ENCODE results near the gene IMPACT. TPM values are rescaled to one million over a fixed set of nuclear protein-coding genes. Genes with fewer than 3 reads are reported as not detected.

Gene IMPACT
- total RNA-seq, 1 experiment from 2014 or later: 48.8 TPM

DNA sequence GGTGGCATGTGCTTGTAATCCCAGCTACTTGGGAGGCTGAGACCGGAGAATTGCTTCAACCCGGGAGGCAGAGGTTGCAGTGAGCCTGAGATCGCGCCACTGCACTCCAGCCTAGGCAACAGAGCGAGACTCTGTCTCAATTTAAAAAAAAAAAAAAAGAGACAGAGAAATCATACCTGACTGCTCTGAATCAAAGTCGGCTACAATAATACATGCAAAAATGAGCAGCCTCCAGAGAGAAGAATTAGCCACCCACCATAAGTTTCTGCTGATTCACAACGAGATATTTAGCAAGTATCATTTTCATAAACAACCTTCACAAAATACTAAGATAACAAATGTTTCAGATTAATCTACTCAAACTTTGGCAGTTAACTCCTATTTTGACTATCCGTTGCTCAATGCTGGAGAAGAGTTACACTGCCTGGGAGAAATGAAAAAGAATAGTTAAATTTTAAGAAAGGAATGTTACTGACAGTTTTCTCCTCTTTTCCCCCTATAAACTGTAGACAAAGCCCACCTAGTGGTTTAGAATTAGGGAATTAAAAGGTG lies 30.3 kb upstream of the IMPACT start:
- Histone ChIP-seq H3K4me1 (ENCODE audit: low read length) (peaks cover 6% of the 10 kb centered on the region), H3K9ac (ENCODE audit: low read length) (no peak overlapping the region), H3K27me3 (ENCODE audit: low read length) (no peaks in the 10 kb centered on the region), H3K27ac (ENCODE audit: low read length) (no peak overlapping the region), H3K9me2 (replicated peaks; ENCODE audit: insufficient read depth, low read length) (no peaks in the 10 kb centered on the region), H3K36me3 (ENCODE audit: insufficient read depth, low read length) (no peaks in the 10 kb centered on the region), H4K20me1 (ENCODE audit: insufficient read depth, low read depth, low read length) (no peaks in the 10 kb centered on the region), H3K9me3 (ENCODE audit: low read length) (no peaks in the 10 kb centered on the region), H3K79me2 (ENCODE audit: low read length) (no peaks in the 10 kb centered on the region), H3K4me2 (ENCODE audit: low read depth, low read length, poor library complexity, severe bottlenecking) (no peak overlapping the region), H3K4me3 (ENCODE audit: low read length) (no peak overlapping the region), H2AFZ (ENCODE audit: low read length) (no peak overlapping the region)
- DNase-seq: no peak

DNA sequence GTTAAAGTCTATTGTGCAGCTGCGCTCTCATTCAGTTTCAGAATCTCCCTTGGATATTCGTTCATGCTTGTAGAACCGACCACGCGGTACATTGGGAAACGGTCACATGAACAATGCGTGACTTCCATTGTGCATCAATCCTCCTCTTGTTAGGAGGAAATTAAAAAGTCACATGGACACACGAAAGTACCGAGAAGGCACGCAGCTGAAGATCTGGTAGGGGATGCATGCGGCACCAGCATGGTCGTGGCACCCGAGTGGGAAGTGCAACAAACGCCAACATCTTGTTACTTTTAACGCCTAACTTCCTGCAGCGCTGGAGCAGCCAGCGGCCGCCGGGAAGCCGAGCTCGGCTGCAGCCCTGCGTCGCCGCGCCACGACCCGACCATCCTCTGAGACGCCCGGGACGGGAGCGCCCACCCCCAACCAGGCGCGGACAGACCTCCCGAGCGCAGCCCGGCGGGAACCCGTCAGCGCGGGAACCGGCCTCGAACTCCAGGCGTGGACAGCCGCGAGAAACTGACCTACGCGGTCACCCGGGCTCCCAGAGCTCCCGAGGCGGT lies 29.3 kb upstream of the IMPACT start:
- H3K36me3 ChIP-seq (ENCODE audit: insufficient read depth, low read length): no peaks in the 10 kb centered on the region
- peak overlapping the region; percentile 51; the same call in 1 of the 2 replicates for H3K4me3 ChIP-seq (ENCODE audit: low read length)
- no peaks in the 10 kb centered on the region for H3K27me3 ChIP-seq (ENCODE audit: low read length)
- H3K27ac ChIP-seq (ENCODE audit: low read length): no peak overlapping the region
- H3K9ac ChIP-seq (ENCODE audit: low read length): peak overlapping the region; percentile 20; the same call in 1 of the 2 replicates
- no peaks in the 10 kb centered on the region for H3K9me2 ChIP-seq (replicated peaks; ENCODE audit: insufficient read depth, low read length)
- H3K79me2 ChIP-seq (ENCODE audit: low read length): no peaks in the 10 kb centered on the region
- H3K4me1 ChIP-seq (ENCODE audit: low read length): peaks cover 6% of the 10 kb centered on the region
- H4K20me1 ChIP-seq (ENCODE audit: insufficient read depth, low read depth, low read length): no peaks in the 10 kb centered on the region
- no peak for DNase-seq
- H3K4me2 ChIP-seq (ENCODE audit: low read depth, low read length, poor library complexity, severe bottlenecking): peak overlapping the region; percentile 59
- no peak overlapping the region for H2AFZ ChIP-seq (ENCODE audit: low read length)
- no peaks in the 10 kb centered on the region for H3K9me3 ChIP-seq (ENCODE audit: low read length)

DNA sequence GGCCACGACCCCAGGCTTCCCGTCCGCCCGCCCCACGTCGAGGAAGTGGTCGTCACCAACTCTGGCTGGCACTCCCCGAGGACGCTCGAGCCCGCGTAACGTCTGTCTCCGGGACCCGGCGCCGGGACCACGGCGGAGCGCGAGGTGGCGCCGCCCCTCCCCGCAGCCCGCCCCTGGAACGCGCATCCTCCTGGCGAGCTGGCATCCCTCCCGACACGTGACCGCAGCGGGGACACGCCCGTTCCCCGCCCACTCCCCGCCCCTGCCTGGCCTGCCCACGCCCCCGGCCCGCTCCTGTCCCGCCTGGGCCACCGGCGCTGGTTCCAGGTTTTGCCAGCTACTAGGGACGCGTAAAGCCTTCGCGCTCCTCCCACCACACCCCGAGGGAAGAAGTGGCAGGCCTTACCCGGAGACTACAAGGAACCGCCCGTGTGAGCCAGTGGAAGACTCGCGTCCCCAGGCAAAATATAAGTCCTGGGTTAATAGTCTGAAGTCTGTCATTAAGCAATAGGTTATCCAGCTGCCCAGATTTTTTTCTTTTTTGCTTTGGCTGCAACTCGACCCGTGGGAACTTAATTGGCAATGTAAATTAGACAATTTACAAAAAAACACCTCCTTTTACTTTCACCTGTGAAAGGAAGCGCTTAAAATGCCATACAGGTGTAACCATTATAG lies 28.6 kb upstream of the IMPACT start, which contains the start of gene OSBPL1A:
TSS of gene OSBPL1A (minus strand) at position 131 of the 675 bp plus-strand sequence. CDS start 20,291 bp downstream, outside the sequence.
- Histone ChIP-seq H3K9me3 (ENCODE audit: low read length) (no peaks in the 10 kb centered on the region), H3K79me2 (ENCODE audit: low read length) (no peaks in the 10 kb centered on the region), H3K9me2 (replicated peaks; ENCODE audit: insufficient read depth, low read length) (no peaks in the 10 kb centered on the region), H3K27ac (ENCODE audit: low read length) (no peak within 1 kb of the TSS), H3K9ac (ENCODE audit: low read length) (peak within 1 kb of the TSS; percentile 47), H4K20me1 (ENCODE audit: insufficient read depth, low read depth, low read length) (no peaks in the 10 kb centered on the region), H2AFZ (ENCODE audit: low read length) (peak within 1 kb of the TSS; percentile 81), H3K27me3 (ENCODE audit: low read length) (no peaks in the 10 kb centered on the region), H3K4me2 (ENCODE audit: low read depth, low read length, poor library complexity, severe bottlenecking) (peak within 1 kb of the TSS; percentile 59), H3K4me3 (ENCODE audit: low read length) (peak within 1 kb of the TSS; percentile 51; the same call in 1 of the 2 replicates), H3K4me1 (ENCODE audit: low read length) (peaks cover 6% of the 10 kb centered on the region), H3K36me3 (ENCODE audit: insufficient read depth, low read length) (no peaks in the 10 kb centered on the region)
- peak; percentile 81 for DNase-seq

DNA sequence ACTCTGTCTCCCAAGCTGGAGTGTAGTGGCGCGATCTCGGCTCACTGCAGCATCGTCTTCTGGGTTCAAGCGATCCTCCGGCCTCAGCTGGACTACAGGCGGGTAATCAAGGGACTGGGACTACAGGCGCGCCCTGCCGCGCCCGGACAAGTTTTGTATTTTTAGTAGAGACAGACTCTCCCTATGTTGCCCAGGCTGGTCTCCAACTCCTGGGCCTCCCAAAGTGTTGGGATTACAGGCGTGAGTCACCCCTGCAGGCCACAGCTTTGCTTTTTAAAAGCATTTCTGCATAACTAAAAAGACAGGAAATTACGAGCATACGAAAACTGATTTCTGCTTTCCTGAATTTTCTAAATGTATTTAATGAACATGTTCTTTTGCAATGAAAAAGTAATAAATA lies 27.9 kb upstream of the IMPACT start:
- Histone ChIP-seq H3K9me2 (replicated peaks; ENCODE audit: insufficient read depth, low read length) (no peaks in the 10 kb centered on the region), H3K27me3 (ENCODE audit: low read length) (no peaks in the 10 kb centered on the region), H3K4me1 (ENCODE audit: low read length) (peaks cover 6% of the 10 kb centered on the region), H3K36me3 (ENCODE audit: insufficient read depth, low read length) (no peaks in the 10 kb centered on the region), H4K20me1 (ENCODE audit: insufficient read depth, low read depth, low read length) (no peaks in the 10 kb centered on the region), H3K4me3 (ENCODE audit: low read length) (no peak overlapping the region), H3K4me2 (ENCODE audit: low read depth, low read length, poor library complexity, severe bottlenecking) (no peak overlapping the region), H3K9ac (ENCODE audit: low read length) (no peak overlapping the region), H3K27ac (ENCODE audit: low read length) (no peak overlapping the region), H3K79me2 (ENCODE audit: low read length) (no peaks in the 10 kb centered on the region), H3K9me3 (ENCODE audit: low read length) (no peaks in the 10 kb centered on the region), H2AFZ (ENCODE audit: low read length) (no peak overlapping the region)
- DNase-seq: no peak

DNA sequence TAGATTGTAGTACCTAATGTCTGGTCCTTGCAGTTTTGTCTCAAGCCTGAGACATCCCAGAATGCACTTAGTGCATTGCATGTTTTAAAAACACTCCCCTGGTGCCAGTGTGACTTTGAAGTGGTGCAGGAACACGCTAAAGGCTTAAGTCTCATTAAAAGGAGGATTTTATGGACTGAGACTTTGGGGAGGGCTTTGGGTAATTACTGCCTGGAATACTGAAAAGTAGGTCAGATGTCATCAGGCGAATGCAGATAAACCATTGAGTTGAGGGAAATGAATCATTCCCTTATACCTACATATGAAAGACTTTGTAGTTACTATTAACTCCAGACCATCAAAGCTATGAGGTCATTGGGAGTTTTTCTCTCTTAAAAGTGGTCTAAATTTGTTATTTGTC lies 25.9 kb upstream of the IMPACT start:
- Histone ChIP-seq H3K4me2 (ENCODE audit: low read depth, low read length, poor library complexity, severe bottlenecking) (no peak overlapping the region), H3K9me3 (ENCODE audit: low read length) (no peaks in the 10 kb centered on the region), H4K20me1 (ENCODE audit: insufficient read depth, low read depth, low read length) (no peaks in the 10 kb centered on the region), H3K36me3 (ENCODE audit: insufficient read depth, low read length) (no peaks in the 10 kb centered on the region), H3K27me3 (ENCODE audit: low read length) (no peaks in the 10 kb centered on the region), H2AFZ (ENCODE audit: low read length) (no peak overlapping the region), H3K4me1 (ENCODE audit: low read length) (peaks cover 6% of the 10 kb centered on the region), H3K79me2 (ENCODE audit: low read length) (no peaks in the 10 kb centered on the region), H3K9me2 (replicated peaks; ENCODE audit: insufficient read depth, low read length) (no peaks in the 10 kb centered on the region), H3K27ac (ENCODE audit: low read length) (no peak overlapping the region), H3K9ac (ENCODE audit: low read length) (no peak overlapping the region), H3K4me3 (ENCODE audit: low read length) (no peak overlapping the region)
- DNase-seq: no peak

DNA sequence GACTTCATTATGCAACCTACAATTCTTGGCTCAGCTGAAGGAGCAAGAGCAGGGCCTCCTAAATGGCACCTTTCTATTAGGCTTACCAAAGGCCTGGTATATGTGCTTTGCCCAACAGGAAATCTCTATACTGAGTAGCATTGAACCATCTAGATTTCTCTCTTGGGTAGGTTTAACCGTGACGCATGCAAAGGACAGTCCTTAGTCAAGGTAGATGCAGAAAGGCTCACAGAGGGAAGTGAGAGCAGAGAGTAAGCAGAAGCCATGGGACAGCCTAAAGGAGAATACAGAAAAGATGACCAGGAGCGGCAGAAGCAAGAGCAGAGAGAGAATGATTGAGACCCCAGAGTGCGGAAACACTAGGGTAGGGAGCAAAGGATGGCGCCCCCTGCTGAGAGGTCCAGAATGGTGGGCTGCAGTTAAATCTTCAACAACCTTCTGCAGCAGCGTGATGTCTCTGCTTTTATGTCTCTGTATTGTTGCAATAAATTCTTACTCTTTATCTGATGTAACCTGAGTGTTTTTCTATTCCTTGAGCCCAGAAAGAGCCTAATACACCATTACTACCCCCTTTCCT lies 24.2 kb upstream of the IMPACT start:
- Histone ChIP-seq H3K27ac (ENCODE audit: low read length) (no peak overlapping the region), H3K4me3 (ENCODE audit: low read length) (no peak overlapping the region), H2AFZ (ENCODE audit: low read length) (no peak overlapping the region), H3K9me2 (replicated peaks; ENCODE audit: insufficient read depth, low read length) (no peaks in the 10 kb centered on the region; the same call in 1 of the 2 replicates), H3K36me3 (ENCODE audit: insufficient read depth, low read length) (no peaks in the 10 kb centered on the region), H4K20me1 (ENCODE audit: insufficient read depth, low read depth, low read length) (no peaks in the 10 kb centered on the region), H3K4me1 (ENCODE audit: low read length) (peaks cover 2% of the 10 kb centered on the region), H3K4me2 (ENCODE audit: low read depth, low read length, poor library complexity, severe bottlenecking) (no peak overlapping the region), H3K79me2 (ENCODE audit: low read length) (no peaks in the 10 kb centered on the region), H3K9me3 (ENCODE audit: low read length) (no peaks in the 10 kb centered on the region), H3K27me3 (ENCODE audit: low read length) (no peaks in the 10 kb centered on the region), H3K9ac (ENCODE audit: low read length) (no peak overlapping the region)
- DNase-seq: peak; percentile 49

DNA sequence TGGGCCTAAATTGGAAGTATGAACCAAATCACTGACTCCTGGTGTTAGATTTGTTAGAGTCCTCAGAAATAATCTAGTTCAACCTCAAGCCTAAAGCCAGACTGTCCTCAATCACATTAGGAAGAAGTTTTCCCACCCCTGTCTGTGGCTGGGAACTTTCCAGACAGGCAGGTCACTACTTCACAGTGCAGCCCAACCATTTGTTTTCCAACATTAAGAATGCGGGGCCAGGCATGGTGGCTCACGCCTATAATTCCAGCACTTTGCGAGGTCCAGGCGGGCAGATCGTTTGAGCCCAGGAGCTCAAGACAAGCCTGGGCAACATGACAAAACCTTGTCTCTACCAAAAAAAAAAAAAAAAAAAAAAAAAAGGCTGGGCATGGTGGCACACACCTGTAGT lies 23.4 kb upstream of the IMPACT start:
- Histone ChIP-seq H3K4me2 (ENCODE audit: low read depth, low read length, poor library complexity, severe bottlenecking) (no peak overlapping the region), H3K79me2 (ENCODE audit: low read length) (no peaks in the 10 kb centered on the region), H4K20me1 (ENCODE audit: insufficient read depth, low read depth, low read length) (no peaks in the 10 kb centered on the region)

DNA sequence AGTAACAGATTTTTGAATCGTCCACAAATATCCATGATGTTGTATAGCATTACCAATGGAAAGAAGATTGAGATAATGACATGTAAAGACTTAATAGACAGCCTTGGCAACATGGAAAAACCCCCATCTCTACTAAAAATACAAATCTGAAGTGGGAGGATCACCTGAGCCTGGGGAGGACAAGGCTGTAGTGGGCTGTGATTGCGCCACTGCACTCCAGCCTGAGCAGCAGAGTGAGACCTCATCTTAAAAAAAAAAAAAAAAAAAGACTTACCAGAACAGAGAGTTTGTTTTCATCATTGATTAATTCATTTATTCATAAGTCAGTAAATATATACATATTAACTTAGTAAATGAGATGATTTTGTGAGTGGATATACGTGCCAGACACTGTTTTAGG lies 21.9 kb upstream of the IMPACT start:
- H3K4me1 ChIP-seq (ENCODE audit: low read length): no peaks in the 10 kb centered on the region; the same call in 1 of the 2 replicates
- H3K79me2 ChIP-seq (ENCODE audit: low read length): no peaks in the 10 kb centered on the region
- no peaks in the 10 kb centered on the region for H4K20me1 ChIP-seq (ENCODE audit: insufficient read depth, low read depth, low read length)
- no peaks in the 10 kb centered on the region for H3K9me3 ChIP-seq (ENCODE audit: low read length)
- no peak overlapping the region for H3K9ac ChIP-seq (ENCODE audit: low read length)
- H3K4me3 ChIP-seq (ENCODE audit: low read length): no peak overlapping the region
- H2AFZ ChIP-seq (ENCODE audit: low read length): no peak overlapping the region
- no peak overlapping the region for H3K4me2 ChIP-seq (ENCODE audit: low read depth, low read length, poor library complexity, severe bottlenecking)
- no peak overlapping the region for H3K27ac ChIP-seq (ENCODE audit: low read length)
- H3K36me3 ChIP-seq (ENCODE audit: insufficient read depth, low read length): no peaks in the 10 kb centered on the region
- H3K9me2 ChIP-seq (replicated peaks; ENCODE audit: insufficient read depth, low read length): no peaks in the 10 kb centered on the region; the same call in 1 of the 2 replicates
- no peaks in the 10 kb centered on the region for H3K27me3 ChIP-seq (ENCODE audit: low read length)
- DNase-seq: no peak

More for the DNA sequence above, 23.4 kb upstream of the IMPACT start:
- Histone ChIP-seq H3K27me3 (ENCODE audit: low read length) (no peaks in the 10 kb centered on the region), H3K9me3 (ENCODE audit: low read length) (no peaks in the 10 kb centered on the region), H3K9me2 (replicated peaks; ENCODE audit: insufficient read depth, low read length) (no peaks in the 10 kb centered on the region; the same call in 1 of the 2 replicates), H3K4me3 (ENCODE audit: low read length) (no peak overlapping the region), H2AFZ (ENCODE audit: low read length) (no peak overlapping the region), H3K36me3 (ENCODE audit: insufficient read depth, low read length) (no peaks in the 10 kb centered on the region), H3K27ac (ENCODE audit: low read length) (no peak overlapping the region), H3K9ac (ENCODE audit: low read length) (no peak overlapping the region), H3K4me1 (ENCODE audit: low read length) (no peaks in the 10 kb centered on the region; the same call in none of the 2 replicates)
- DNase-seq: no peak
